Parathyroid adenoma (tissue), 2 donors: ENCODE data around the gene TRIM46.

Experiments used
- H2AFZ ChIP-seq: fragments of 300-600 bp; sonication (generic); one replicate; pipeline ENCODE4 v1.7.0; 2017; ENCODE audit warnings: antibody characterized with exemption, mild to moderate bottlenecking
- H3K27ac ChIP-seq: fragments of 300-600 bp; sonication (generic); one replicate; pipeline ENCODE4 v1.7.0; 2017
- H3K27me3 ChIP-seq: fragments of 300-600 bp; sonication (generic); one replicate; pipeline ENCODE4 v1.7.0; 2017; ENCODE audit warnings: low read length; ENCODE audit not compliant: control insufficient read depth, insufficient read depth
- H3K36me3 ChIP-seq: fragments of 300-600 bp; sonication (generic); one replicate; pipeline ENCODE4 v1.7.0; 2017; ENCODE audit warnings: low read length; ENCODE audit not compliant: control insufficient read depth, insufficient read depth
- H3K4me1 ChIP-seq: fragments of 300-600 bp; sonication (generic); one replicate; pipeline ENCODE4 v1.7.0; 2017; ENCODE audit warnings: control low read depth
- H3K4me2 ChIP-seq: fragments of 300-600 bp; sonication (generic); one replicate; pipeline ENCODE4 v1.7.0; 2017; ENCODE audit warnings: low read length
- H3K4me3 ChIP-seq: fragments of 300-600 bp; sonication (generic); one replicate; pipeline ENCODE4 v1.7.0; 2017; ENCODE audit warnings: low read depth, low read length
- H3K79me2 ChIP-seq: fragments of 300-600 bp; sonication (generic); one replicate; pipeline ENCODE4 v1.7.0; 2017; ENCODE audit warnings: control low read depth
- H3K9ac ChIP-seq: fragments of 300-600 bp; sonication (generic); one replicate; pipeline ENCODE4 v1.7.0; 2017; ENCODE audit warnings: mild to moderate bottlenecking
- H3K9me3 ChIP-seq: fragments of 300-600 bp; sonication (generic); one replicate; pipeline ENCODE4 v1.7.0; 2017; ENCODE audit warnings: low read length; ENCODE audit not compliant: control insufficient read depth
- TF ChIP-seq, protein P1 (sequence below): fragments of 300-600 bp; sonication (generic); IDR thresholded peaks from one replicate; pipeline ENCODE4 v1.7.0; 2017; ENCODE audit warnings: antibody characterized with exemption, mild to moderate bottlenecking
- donor health status: primary hyperparathyroidism.

The TRIM46 gene

GRCh38 chr1:155184835-155185782 is 11.5 kb downstream of the TRIM46 start:
- Histone ChIP-seq H3K9ac (no peak overlapping the region), H3K36me3 (no peaks in the 10 kb centered on the region), H3K27ac (no peak overlapping the region), H3K4me2 (no peak overlapping the region), H2AFZ (no peak overlapping the region), H3K27me3 (no peaks in the 10 kb centered on the region), H3K9me3 (no peaks in the 10 kb centered on the region), H3K4me1 (no peaks in the 10 kb centered on the region), H3K79me2 (no peaks in the 10 kb centered on the region), H3K4me3 (no peak overlapping the region)
- TF ChIP-seq, protein P1, sequence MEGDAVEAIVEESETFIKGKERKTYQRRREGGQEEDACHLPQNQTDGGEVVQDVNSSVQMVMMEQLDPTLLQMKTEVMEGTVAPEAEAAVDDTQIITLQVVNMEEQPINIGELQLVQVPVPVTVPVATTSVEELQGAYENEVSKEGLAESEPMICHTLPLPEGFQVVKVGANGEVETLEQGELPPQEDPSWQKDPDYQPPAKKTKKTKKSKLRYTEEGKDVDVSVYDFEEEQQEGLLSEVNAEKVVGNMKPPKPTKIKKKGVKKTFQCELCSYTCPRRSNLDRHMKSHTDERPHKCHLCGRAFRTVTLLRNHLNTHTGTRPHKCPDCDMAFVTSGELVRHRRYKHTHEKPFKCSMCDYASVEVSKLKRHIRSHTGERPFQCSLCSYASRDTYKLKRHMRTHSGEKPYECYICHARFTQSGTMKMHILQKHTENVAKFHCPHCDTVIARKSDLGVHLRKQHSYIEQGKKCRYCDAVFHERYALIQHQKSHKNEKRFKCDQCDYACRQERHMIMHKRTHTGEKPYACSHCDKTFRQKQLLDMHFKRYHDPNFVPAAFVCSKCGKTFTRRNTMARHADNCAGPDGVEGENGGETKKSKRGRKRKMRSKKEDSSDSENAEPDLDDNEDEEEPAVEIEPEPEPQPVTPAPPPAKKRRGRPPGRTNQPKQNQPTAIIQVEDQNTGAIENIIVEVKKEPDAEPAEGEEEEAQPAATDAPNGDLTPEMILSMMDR, result no peak

DNA sequence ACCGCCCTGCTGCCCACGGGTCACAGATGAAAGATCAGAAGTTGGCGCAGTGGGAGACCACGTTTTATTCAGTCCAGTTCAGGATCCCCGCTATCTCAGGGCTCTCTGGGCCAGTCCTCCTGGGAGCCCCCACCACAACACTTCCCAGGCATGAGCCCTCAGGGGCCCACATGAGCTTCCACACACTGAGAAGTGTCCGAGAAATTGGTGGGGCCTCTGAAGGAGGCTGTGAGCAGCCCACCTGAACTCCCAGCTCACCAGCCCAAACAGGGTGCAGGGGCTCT is 12.1 kb downstream of the TRIM46 start:
- Histone ChIP-seq H2AFZ (no peak overlapping the region), H3K79me2 (no peaks in the 10 kb centered on the region), H3K4me1 (no peaks in the 10 kb centered on the region), H3K27ac (no peak overlapping the region), H3K9ac (no peak overlapping the region), H3K9me3 (no peaks in the 10 kb centered on the region), H3K36me3 (no peaks in the 10 kb centered on the region), H3K27me3 (no peaks in the 10 kb centered on the region), H3K4me3 (no peak overlapping the region), H3K4me2 (no peak overlapping the region)
- TF ChIP-seq, protein P1, result no peak

DNA sequence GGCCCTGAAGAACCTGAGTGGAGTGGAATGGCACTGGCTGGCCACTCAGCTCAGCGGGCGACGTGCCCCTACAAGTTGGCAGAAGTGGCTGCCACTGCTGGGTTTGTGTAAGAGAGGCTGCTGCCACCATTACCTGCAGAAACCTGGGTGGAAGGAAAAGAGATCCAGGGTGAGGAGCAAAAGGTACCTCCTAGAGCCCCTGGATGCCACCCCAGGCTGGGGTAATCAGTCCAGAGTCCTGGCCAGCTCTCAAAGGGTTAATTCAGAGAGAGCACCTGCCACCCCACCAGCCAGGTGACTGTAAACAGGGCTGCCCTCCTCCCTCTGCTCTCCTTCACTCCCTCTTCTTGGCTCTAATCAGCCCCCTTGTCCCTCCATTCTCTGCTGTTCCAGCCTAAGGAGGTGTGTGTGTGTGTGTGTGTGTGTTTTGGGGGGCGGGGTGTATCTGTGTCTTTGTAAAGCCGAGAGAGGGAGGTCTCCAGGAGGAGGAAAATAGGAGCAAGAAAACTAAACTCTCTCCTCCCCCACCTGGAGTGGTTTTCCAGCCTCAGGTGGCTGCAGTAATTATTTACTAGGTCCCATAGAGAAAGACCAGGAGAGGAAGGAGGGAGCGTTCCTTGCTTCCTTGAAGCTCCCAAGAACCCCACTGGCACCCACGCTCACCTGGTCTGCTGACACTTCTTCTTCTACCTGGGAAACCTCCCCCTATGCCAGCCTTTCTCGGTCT is 12.6 kb downstream of the TRIM46 start:
- Histone ChIP-seq H3K4me2 (no peak overlapping the region), H2AFZ (no peak overlapping the region), H3K27me3 (no peaks in the 10 kb centered on the region), H3K79me2 (no peaks in the 10 kb centered on the region), H3K4me1 (no peaks in the 10 kb centered on the region), H3K4me3 (no peak overlapping the region), H3K27ac (no peak overlapping the region), H3K9ac (no peak overlapping the region), H3K36me3 (no peaks in the 10 kb centered on the region), H3K9me3 (no peaks in the 10 kb centered on the region)
- TF ChIP-seq, protein P1, result no peak

DNA sequence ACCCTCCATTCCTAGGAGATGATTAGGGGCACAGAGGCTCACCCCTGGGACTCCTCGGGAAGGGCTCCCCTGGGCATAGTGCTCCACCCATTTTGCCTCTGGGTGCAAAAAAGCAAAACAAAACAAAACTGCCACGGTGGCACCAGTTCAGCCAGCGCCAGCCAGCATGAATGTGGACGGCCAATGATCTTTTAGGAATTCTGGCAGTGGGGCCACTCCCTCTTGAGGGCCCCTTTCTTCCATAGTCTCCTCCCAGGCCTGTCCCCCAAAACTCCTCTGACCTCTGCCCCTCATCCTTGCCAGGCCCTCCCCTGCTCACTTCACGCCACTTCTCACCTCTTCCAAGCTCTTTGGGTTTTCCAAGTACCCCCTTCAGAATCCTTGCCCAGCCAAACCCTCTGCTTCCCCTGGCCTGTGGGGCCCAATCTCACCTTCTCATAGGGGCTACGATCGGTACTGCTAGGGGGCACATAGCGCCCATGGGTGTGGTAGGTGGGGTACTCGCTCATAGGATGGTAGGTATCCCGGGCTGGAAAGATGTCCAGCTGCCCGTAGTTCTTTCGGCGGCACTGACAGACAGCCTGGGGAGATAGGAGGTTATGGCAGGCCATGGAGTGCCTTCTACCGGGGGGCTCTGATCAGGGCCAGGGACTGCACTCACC is 13.3 kb downstream of the TRIM46 start:
- Histone ChIP-seq H2AFZ (no peak overlapping the region), H3K27ac (no peak overlapping the region), H3K79me2 (no peaks in the 10 kb centered on the region), H3K4me1 (no peaks in the 10 kb centered on the region), H3K27me3 (no peaks in the 10 kb centered on the region), H3K4me3 (no peak overlapping the region), H3K9me3 (no peaks in the 10 kb centered on the region), H3K9ac (no peak overlapping the region), H3K4me2 (no peak overlapping the region), H3K36me3 (no peaks in the 10 kb centered on the region)
- TF ChIP-seq, protein P1, result no peak
